Trophoblast cell (in vitro differentiated cells and primary cell): ENCODE data around the gene SMR3B.

Experiments
- DNase-seq, 2 donors: peaks; one replicate each; pipeline ENCODE4 v3.0.0-alpha.2; 2016
- H2AFZ ChIP-seq: 2 replicates; pipeline ENCODE4 v1.6.1; 2013; ENCODE audit warnings: low read length, moderate library complexity, mild to moderate bottlenecking; ENCODE audit not compliant: insufficient read depth, poor library complexity
- H2AK5ac ChIP-seq: 2 replicates; pipeline ENCODE4 v1.6.1; 2013; ENCODE audit warnings: mild to moderate bottlenecking, low read length
- H2BK120ac ChIP-seq: 2 replicates; pipeline ENCODE4 v1.6.1; 2013; ENCODE audit warnings: low read length, mild to moderate bottlenecking, moderate library complexity; ENCODE audit not compliant: insufficient read depth, poor library complexity
- H2BK12ac ChIP-seq: 2 replicates; pipeline ENCODE4 v1.6.1; 2013; ENCODE audit warnings: mild to moderate bottlenecking, low read length, moderate library complexity
- H2BK5ac ChIP-seq: 2 replicates; pipeline ENCODE4 v1.6.1; 2013; ENCODE audit warnings: low read length, low read depth, moderate library complexity, mild to moderate bottlenecking; ENCODE audit not compliant: poor library complexity
- H3K14ac ChIP-seq: 2 replicates; pipeline ENCODE4 v1.6.1; 2013; ENCODE audit warnings: mild to moderate bottlenecking, low read length
- H3K18ac ChIP-seq: 2 replicates; pipeline ENCODE4 v1.6.1; 2013; ENCODE audit warnings: mild to moderate bottlenecking, low read length
- H3K23ac ChIP-seq: 2 replicates; pipeline ENCODE4 v1.6.1; 2013; ENCODE audit warnings: low read length
- H3K27ac ChIP-seq: 2 replicates; pipeline ENCODE4 v1.5.1; 2013; ENCODE audit warnings: low read depth, mild to moderate bottlenecking, inconsistent platforms, low read length, moderate library complexity
- H3K27me3 ChIP-seq: 2 replicates; pipeline ENCODE4 v1.6.1; 2013; ENCODE audit warnings: inconsistent platforms, mild to moderate bottlenecking, low read length, moderate library complexity; ENCODE audit not compliant: insufficient read depth
- H3K36me3 ChIP-seq, 2 experiments: 1 replicate in 1 of 2; 2 replicates in 1 of 2; pipeline ENCODE4 v1.6.1; 2013; ENCODE audit warnings: low read length in 2 of 2, mild to moderate bottlenecking in 2 of 2, moderate library complexity in 1 of 2; ENCODE audit not compliant: insufficient read depth in 2 of 2, control insufficient read depth in 1 of 2
- H3K4ac ChIP-seq: 2 replicates; pipeline ENCODE4 v1.6.1; 2013; ENCODE audit warnings: low read depth, mild to moderate bottlenecking, low read length, moderate library complexity
- H3K4me1 ChIP-seq, 2 experiments: 1 replicate in 1 of 2; 2 replicates in 1 of 2; pipeline ENCODE4 v1.6.1; 2013; ENCODE audit warnings: low read length in 2 of 2, mild to moderate bottlenecking in 2 of 2, moderate library complexity in 1 of 2; ENCODE audit not compliant: insufficient read depth in 2 of 2, control insufficient read depth in 1 of 2
- H3K4me2 ChIP-seq: 2 replicates; pipeline ENCODE4 v1.6.1; 2013; ENCODE audit warnings: inconsistent platforms, mild to moderate bottlenecking, low read length, moderate library complexity
- H3K4me3 ChIP-seq: 2 replicates; pipeline ENCODE4 v1.5.1; 2013; ENCODE audit warnings: mild to moderate bottlenecking, low read depth, low read length, inconsistent platforms
- H3K79me1 ChIP-seq: one replicate; pipeline ENCODE4 v1.6.1; 2013; ENCODE audit warnings: low read length
- H3K79me2 ChIP-seq: 2 replicates; pipeline ENCODE4 v1.6.1; 2013; ENCODE audit warnings: low read length, mild to moderate bottlenecking; ENCODE audit not compliant: control insufficient read depth, insufficient read depth, poor library complexity
- H3K9ac ChIP-seq: 2 replicates; pipeline ENCODE4 v1.6.1; 2013; ENCODE audit warnings: mild to moderate bottlenecking, low read length
- H3K9me3 ChIP-seq: 2 replicates; pipeline ENCODE4 v1.6.1; 2013; ENCODE audit warnings: low read depth, mild to moderate bottlenecking, control low read depth, inconsistent platforms, low read length; ENCODE audit not compliant: insufficient read depth
- H4K12ac ChIP-seq: 2 replicates; pipeline ENCODE4 v1.6.1; 2013; ENCODE audit warnings: low read depth, mild to moderate bottlenecking, low read length, moderate library complexity
- H4K8ac ChIP-seq: 2 replicates; pipeline ENCODE4 v1.6.1; 2013; ENCODE audit warnings: low read depth, mild to moderate bottlenecking, low read length, moderate library complexity
- H4K91ac ChIP-seq: one replicate; pipeline ENCODE4 v1.6.1; 2013; ENCODE audit warnings: low read depth, mild to moderate bottlenecking, low read length, moderate library complexity
- WGBS: extraction: QIAGEN DNeasy Blood & Tissue Kit; methylation state at CpG from one replicate; pipeline ENCODE4 v1.1.7; 2013; ENCODE audit warnings: missing lambda C conversion rate; ENCODE audit not compliant: insufficient read length, insufficient coverage; ENCODE audit errors: extremely low coverage; 5-methylcytosine and 5-hydroxymethylcytosine counted together

SMR3B gene

GRCh38 chr4:70380578-70380977 is 2.4 kb upstream of the SMR3B start:
- no peak for DNase-seq
- Histone ChIP-seq H3K4me2 (no peak overlapping the region), H3K4ac (no peak overlapping the region), H3K18ac (no peak overlapping the region), H3K79me2 (no peaks in the 10 kb centered on the region), H3K14ac (no peak overlapping the region), H3K36me3 (no peaks in the 10 kb centered on the region), H2BK5ac (no peak overlapping the region), H4K12ac (no peak overlapping the region), H2BK12ac (no peak overlapping the region), H4K91ac (no peak overlapping the region), H2AFZ (no peak overlapping the region), H3K4me3 (no peak overlapping the region), H4K8ac (no peak overlapping the region), H2AK5ac (no peak overlapping the region), H2BK120ac (no peak overlapping the region), H3K79me1 (no peaks in the 10 kb centered on the region), H3K23ac (no peak overlapping the region), H3K9ac (no peak overlapping the region), H3K27me3 (no peaks in the 10 kb centered on the region), H3K27ac (no peak overlapping the region), H3K9me3 (no peaks in the 10 kb centered on the region), H3K4me1 (no peaks in the 10 kb centered on the region)
- no CpG with 5 or more reads among the region's 3 CpGs for WGBS

DNA sequence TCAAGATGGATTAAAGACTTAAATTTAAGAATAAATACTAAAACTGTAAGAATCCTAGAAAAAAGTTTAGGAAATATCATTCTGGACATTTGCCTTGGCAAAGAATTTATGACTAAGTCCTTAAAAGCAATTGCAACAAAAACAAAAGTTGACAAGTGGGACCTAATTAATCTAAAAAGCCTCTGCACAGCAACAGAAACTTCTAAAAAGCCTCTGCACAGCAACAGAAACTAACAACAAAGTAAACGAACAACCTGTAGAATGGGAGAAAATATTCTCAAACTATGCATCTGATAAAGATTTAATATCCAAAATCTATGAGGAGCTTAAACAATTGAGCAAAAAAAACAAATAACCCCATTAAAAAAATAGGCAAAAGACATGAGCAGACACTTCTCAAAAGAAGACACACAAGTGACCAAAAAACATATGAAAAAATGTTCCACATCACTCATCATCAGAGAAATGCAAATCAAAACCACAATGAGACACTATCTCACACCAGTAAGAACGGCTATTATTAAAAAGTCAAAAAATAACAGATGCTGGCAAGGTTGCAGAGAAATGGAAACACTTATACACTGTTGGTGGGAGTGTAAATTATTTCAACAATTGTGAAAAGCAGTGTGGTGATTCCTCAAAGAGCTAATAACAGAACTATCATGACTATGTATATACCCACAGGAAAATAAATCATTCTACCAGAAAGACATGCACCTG is 9.3 kb downstream of the SMR3B start:
- Histone ChIP-seq H3K79me2 (no peaks in the 10 kb centered on the region), H2BK120ac (no peak overlapping the region), H3K4me1 (no peaks in the 10 kb centered on the region), H3K9ac (no peak overlapping the region), H3K14ac (no peak overlapping the region), H2AK5ac (no peak overlapping the region), H3K4me3 (no peak overlapping the region), H3K18ac (no peak overlapping the region), H3K23ac (no peak overlapping the region), H3K36me3 (no peaks in the 10 kb centered on the region), H2BK12ac (no peak overlapping the region), H4K12ac (no peak overlapping the region), H3K79me1 (no peaks in the 10 kb centered on the region), H3K27me3 (no peaks in the 10 kb centered on the region), H2BK5ac (no peak overlapping the region), H3K9me3 (no peaks in the 10 kb centered on the region), H2AFZ (no peak overlapping the region), H4K8ac (no peak overlapping the region), H3K4ac (no peak overlapping the region), H3K4me2 (no peak overlapping the region), H4K91ac (no peak overlapping the region), H3K27ac (no peak overlapping the region)
- no CpG with 5 or more reads among the region's 2 CpGs for WGBS
- DNase-seq, result no peak

DNA sequence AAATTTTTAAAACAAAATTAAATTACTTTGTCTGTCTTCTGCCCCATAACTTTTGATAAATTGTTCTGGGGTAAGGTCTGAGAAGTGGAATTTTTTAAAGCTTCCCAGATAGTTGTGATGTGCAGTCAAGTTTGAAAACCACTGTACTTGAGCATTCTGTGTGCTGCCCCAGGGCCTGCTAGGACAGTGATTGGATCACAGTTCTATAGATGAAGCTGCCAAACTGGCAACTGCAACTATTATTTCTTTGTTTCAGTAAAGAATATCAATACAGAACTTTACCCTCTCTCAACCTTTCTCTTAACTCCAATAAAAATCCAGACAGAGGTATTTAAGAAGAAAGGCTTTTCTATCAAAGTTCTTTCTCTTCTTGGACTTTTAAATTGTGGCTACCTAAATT is 14.6 kb downstream of the SMR3B start, which contains the start of gene OPRPN:
Gene OPRPN, plus strand, starts transcription at position 361 of the 400 bp plus-strand sequence. CDS start 1,346 bp downstream, outside the sequence.
- Histone ChIP-seq H3K79me1 (no peaks in the 10 kb centered on the region), H2AFZ (no peak within 1 kb of the TSS), H3K18ac (no peak within 1 kb of the TSS), H3K9ac (no peak within 1 kb of the TSS), H4K91ac (no peak within 1 kb of the TSS), H3K14ac (no peak within 1 kb of the TSS), H3K27me3 (no peaks in the 10 kb centered on the region), H3K4me3 (no peak within 1 kb of the TSS), H4K8ac (no peak within 1 kb of the TSS), H3K9me3 (no peaks in the 10 kb centered on the region), H2AK5ac (no peak within 1 kb of the TSS), H2BK120ac (no peak within 1 kb of the TSS), H3K79me2 (no peaks in the 10 kb centered on the region), H3K27ac (no peak within 1 kb of the TSS), H3K23ac (no peak within 1 kb of the TSS), H4K12ac (no peak within 1 kb of the TSS), H2BK12ac (no peak within 1 kb of the TSS), H3K4me1 (no peaks in the 10 kb centered on the region), H3K36me3 (no peaks in the 10 kb centered on the region), H2BK5ac (no peak within 1 kb of the TSS), H3K4ac (no peak within 1 kb of the TSS), H3K4me2 (no peak within 1 kb of the TSS)
- no peak for DNase-seq

DNA sequence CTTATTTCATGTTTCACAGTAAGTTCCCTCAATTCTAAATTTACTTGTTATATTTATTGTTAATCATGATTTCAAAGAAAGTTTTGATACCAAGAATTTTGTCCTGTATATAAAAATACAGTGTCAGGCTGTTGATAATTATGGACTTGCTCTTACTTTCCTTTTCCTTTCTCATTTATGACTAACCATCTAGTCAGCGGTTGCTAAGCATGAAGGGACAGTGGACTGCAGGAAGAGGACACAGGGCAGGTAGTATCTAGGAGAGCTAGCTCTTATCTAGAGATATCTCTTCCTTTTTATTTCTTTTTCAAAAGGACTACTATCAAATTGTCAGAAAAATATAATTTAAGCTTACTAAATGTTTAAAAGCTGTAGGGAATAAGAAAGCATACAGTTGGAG is 16.4 kb downstream of the SMR3B start:
- H2AK5ac ChIP-seq, result no peak overlapping the region
- H3K14ac ChIP-seq, result no peak overlapping the region
- H2AFZ ChIP-seq, result no peak overlapping the region
- H3K23ac ChIP-seq, result no peak overlapping the region
- H2BK120ac ChIP-seq, result no peak overlapping the region
- DNase-seq, result no peak
- no peak overlapping the region for H4K91ac ChIP-seq
- no peaks in the 10 kb centered on the region for H3K79me2 ChIP-seq
- H4K12ac ChIP-seq, result no peak overlapping the region
- no peaks in the 10 kb centered on the region for H3K9me3 ChIP-seq
- H3K4me1 ChIP-seq, result no peaks in the 10 kb centered on the region
- no peak overlapping the region for H2BK5ac ChIP-seq
- no peak overlapping the region for H3K27ac ChIP-seq
- H3K4ac ChIP-seq, result no peak overlapping the region
- H3K18ac ChIP-seq, result no peak overlapping the region
- no peaks in the 10 kb centered on the region for H3K27me3 ChIP-seq
- H3K9ac ChIP-seq, result no peak overlapping the region
- no peaks in the 10 kb centered on the region for H3K79me1 ChIP-seq
- no peak overlapping the region for H4K8ac ChIP-seq
- H2BK12ac ChIP-seq, result no peak overlapping the region
- H3K4me3 ChIP-seq, result no peak overlapping the region
- no peak overlapping the region for H3K4me2 ChIP-seq
- WGBS, result no CpG with 5 or more reads among the region's 1 CpG
- no peaks in the 10 kb centered on the region for H3K36me3 ChIP-seq
